GM23338 (cell line): ENCODE data around the gene REELD1. TPM values are rescaled to one million over a fixed set of nuclear protein-coding genes. Genes with fewer than 3 reads are reported as not detected.

Source experiments
- ATAC-seq: fragments of 200-7000 bp; cut with Tn5 transposase; 3 replicates; pipeline ENCODE4 v1.9.1; 2020
- DNase-seq: peaks from one replicate; pipeline ENCODE4 v3.0.0-alpha.2; 2015; ENCODE audit warnings: low spot score
- H2AFZ ChIP-seq: fragments of 200-600 bp; sonication (generic); 2 replicates; pipeline ENCODE4 v1.8.0; 2016; ENCODE audit warnings: antibody characterized with exemption, mild to moderate bottlenecking, moderate library complexity
- H3F3A ChIP-seq: fragments of 200-600 bp; sonication (generic); replicated peaks from 2 replicates; pipeline ENCODE4 v1.8.0; 2017; ENCODE audit warnings: antibody characterized with exemption, mixed run types, low read depth
- H3K27ac ChIP-seq: fragments of 200-600 bp; sonication (generic); 2 replicates; pipeline ENCODE4 v1.6.1; 2016; ENCODE audit warnings: low read depth
- H3K27me3 ChIP-seq: fragments of 200-600 bp; sonication (generic); 2 replicates; pipeline ENCODE4 v1.8.0; 2016; ENCODE audit warnings: mild to moderate bottlenecking, mixed run types, moderate library complexity; ENCODE audit not compliant: insufficient read depth
- H3K36me3 ChIP-seq: fragments of 200-600 bp; sonication (generic); 2 replicates; pipeline ENCODE4 v1.8.0; 2016; ENCODE audit warnings: mild to moderate bottlenecking; ENCODE audit not compliant: insufficient read depth
- H3K4me1 ChIP-seq: fragments of 200-600 bp; sonication (generic); 2 replicates; pipeline ENCODE4 v1.8.0; 2016; ENCODE audit warnings: mild to moderate bottlenecking, moderate library complexity; ENCODE audit not compliant: insufficient read depth
- H3K4me2 ChIP-seq: fragments of 200-600 bp; sonication (generic); 2 replicates; pipeline ENCODE4 v1.7.1; 2017; ENCODE audit warnings: mixed run types
- H3K4me3 ChIP-seq: fragments of 200-600 bp; sonication (generic); 2 replicates; pipeline ENCODE4 v1.6.1; 2016; ENCODE audit warnings: mixed run types
- H3K79me2 ChIP-seq: fragments of 200-600 bp; sonication (generic); replicated peaks from 2 replicates; pipeline ENCODE4 v1.8.0; 2017; ENCODE audit warnings: mild to moderate bottlenecking; ENCODE audit not compliant: insufficient read depth
- H3K9me2 ChIP-seq: fragments of 200-600 bp; sonication (generic); 2 replicates; pipeline ENCODE4 v1.8.0; 2017; ENCODE audit not compliant: insufficient read depth
- H4K20me1 ChIP-seq: fragments of 200-600 bp; sonication (generic); replicated peaks from 2 replicates; pipeline ENCODE4 v1.8.0; 2017; ENCODE audit warnings: mild to moderate bottlenecking; ENCODE audit not compliant: insufficient read depth
- H3K27ac Mint-ChIP-seq: 2 replicates; pipeline ENCODE4 v1.8.0; 2020; ENCODE audit warnings: inconsistent platforms, mild to moderate bottlenecking, moderate library complexity, mixed read lengths
- H3K27me3 Mint-ChIP-seq: 3 replicates; pipeline ENCODE4 v1.8.0; 2022; ENCODE audit warnings: low read depth, mild to moderate bottlenecking, moderate library complexity, mixed read lengths, inconsistent platforms; ENCODE audit not compliant: insufficient read depth, poor library complexity
- H3K36me3 Mint-ChIP-seq: 3 replicates; pipeline ENCODE4 v1.8.0; 2021; ENCODE audit warnings: low read depth, mild to moderate bottlenecking, inconsistent platforms, moderate library complexity, mixed read lengths
- H3K4me1 Mint-ChIP-seq: 3 replicates; pipeline ENCODE4 v1.8.0; 2020; ENCODE audit warnings: mild to moderate bottlenecking, inconsistent platforms, mixed read lengths
- H3K4me3 Mint-ChIP-seq: 3 replicates; pipeline ENCODE4 v1.8.0; 2021; ENCODE audit warnings: moderate library complexity, mild to moderate bottlenecking, inconsistent platforms, mixed read lengths
- H3K9me3 Mint-ChIP-seq: 3 replicates; pipeline ENCODE4 v1.8.0; 2020; ENCODE audit warnings: moderate library complexity, mild to moderate bottlenecking, inconsistent platforms, mixed read lengths
- CREB1 ChIP-seq: fragments of 250-450 bp; sonication (Bioruptor Pico); IDR thresholded peaks from 2 replicates; pipeline ENCODE4 v1.5.0; 2020; ENCODE audit warnings: low read depth, mild to moderate bottlenecking, moderate library complexity
- EZH2 ChIP-seq: fragments of 200-600 bp; sonication (generic); IDR thresholded peaks from one replicate; pipeline ENCODE4 v1.8.0; 2017; ENCODE audit warnings: antibody characterized with exemption, mild to moderate bottlenecking, low read depth; ENCODE audit not compliant: unreplicated experiment
- EZH2phosphoT487 ChIP-seq: fragments of 200-600 bp; sonication (generic); IDR thresholded peaks from one replicate; pipeline ENCODE4 v1.8.1; 2018; ENCODE audit warnings: antibody characterized with exemption; ENCODE audit not compliant: unreplicated experiment
- JUNB ChIP-seq: IDR thresholded peaks from one replicate; pipeline ENCODE4 v1.6.1; 2016; ENCODE audit warnings: antibody characterized with exemption; ENCODE audit not compliant: unreplicated experiment
- NANOG ChIP-seq: IDR thresholded peaks from 2 replicates; pipeline ENCODE4 v1.6.1; 2016; ENCODE audit warnings: antibody characterized with exemption, borderline replicate concordance
- POLR2AphosphoS5 ChIP-seq: IDR thresholded peaks from 2 replicates; pipeline ENCODE4 v1.6.1; 2016; ENCODE audit warnings: antibody characterized with exemption, low read depth
- STAT1 ChIP-seq: IDR thresholded peaks from one replicate; pipeline ENCODE4 v1.6.1; 2016; ENCODE audit warnings: antibody characterized with exemption; ENCODE audit not compliant: unreplicated experiment
- ZNF114 ChIP-seq: fragments of 250-450 bp; sonication (Bioruptor Pico); IDR thresholded peaks from 2 replicates; pipeline ENCODE4 v1.5.0; 2020; ENCODE audit warnings: mild to moderate bottlenecking, moderate library complexity
- ZNF331 ChIP-seq: fragments of 250-450 bp; sonication (Bioruptor Pico); IDR thresholded peaks from 2 replicates; pipeline ENCODE4 v1.5.0; 2020; ENCODE audit warnings: low read depth, mild to moderate bottlenecking, moderate library complexity
- ZNF462 ChIP-seq: fragments of 250-450 bp; sonication (Bioruptor Pico); IDR thresholded peaks from 2 replicates; pipeline ENCODE4 v1.5.0; 2020; ENCODE audit warnings: mild to moderate bottlenecking, moderate library complexity
- polyA plus RNA-seq: library from polyadenylated mRNA; unstranded; fragments of >200 nt; fragmentation: Nextera tagmentation; extraction: Ambion mirVana; gene quantifications from 2 replicates; pipeline ENCODE4 v1.2.1, GENCODE V29; 2016
- total RNA-seq: library from RNA; depleted of rRNA; stranded (reverse); fragments of >200 nt; shearing (Covaris generic); gene quantifications from 2 replicates; pipeline ENCODE4 v1.2.3, GENCODE V29; 2014
- TF ChIP-seq, protein P1 (sequence below): IDR thresholded peaks from 2 replicates; pipeline ENCODE4 v1.6.1; 2016; ENCODE audit warnings: antibody characterized with exemption
- TF ChIP-seq, protein P2 (sequence below): IDR thresholded peaks from one replicate; pipeline ENCODE4 v1.6.1; 2018; ENCODE audit warnings: antibody characterized with exemption; ENCODE audit not compliant: unreplicated experiment
- TF ChIP-seq, protein P3 (sequence below), 2 experiments: fragments of 200-600 bp in 1 of 2; sonication (generic) in 1 of 2; conservative IDR thresholded peaks; 2 replicates each; pipeline versions ENCODE4 v1.5.1 to v1.6.1; 2016 to 2017; ENCODE audit warnings: antibody characterized with exemption in 2 of 2, low read depth in 2 of 2, mild to moderate bottlenecking in 2 of 2, moderate library complexity in 1 of 2

REELD1 gene
- total and polyA plus RNA-seq, 2 experiments from 2014 or later: 0.19 TPM; not detected in 1

- Mint-ChIP-seq H3K27me3 (no peaks in the 10 kb centered on the region), H3K4me1 (no peaks in the 10 kb centered on the region), H3K9me3 (no peaks in the 10 kb centered on the region), H3K36me3 (no peaks in the 10 kb centered on the region), H3K27ac (no peak overlapping the region), H3K4me3 (no peak overlapping the region)
- Histone ChIP-seq H3K4me3 (no peak overlapping the region), H3K9me2 (no peaks in the 10 kb centered on the region), H3F3A (no peaks in the 10 kb centered on the region), H3K79me2 (no peaks in the 10 kb centered on the region), H4K20me1 (no peaks in the 10 kb centered on the region), H3K36me3 (no peaks in the 10 kb centered on the region), H2AFZ (no peak overlapping the region), H3K27me3 (no peaks in the 10 kb centered on the region), H3K4me2 (no peak overlapping the region), H3K4me1 (no peaks in the 10 kb centered on the region), H3K27ac (no peak overlapping the region)
- ATAC-seq: no peak
- TF ChIP-seq NANOG: no peak
- no peak for TF ChIP-seq CREB1 (CRISPR knock-in tag)
- no peak for TF ChIP-seq EZH2phosphoT487
- no peak for TF ChIP-seq POLR2AphosphoS5
- no peak for TF ChIP-seq EZH2
- TF ChIP-seq JUNB: no peak
- TF ChIP-seq, protein P1, sequence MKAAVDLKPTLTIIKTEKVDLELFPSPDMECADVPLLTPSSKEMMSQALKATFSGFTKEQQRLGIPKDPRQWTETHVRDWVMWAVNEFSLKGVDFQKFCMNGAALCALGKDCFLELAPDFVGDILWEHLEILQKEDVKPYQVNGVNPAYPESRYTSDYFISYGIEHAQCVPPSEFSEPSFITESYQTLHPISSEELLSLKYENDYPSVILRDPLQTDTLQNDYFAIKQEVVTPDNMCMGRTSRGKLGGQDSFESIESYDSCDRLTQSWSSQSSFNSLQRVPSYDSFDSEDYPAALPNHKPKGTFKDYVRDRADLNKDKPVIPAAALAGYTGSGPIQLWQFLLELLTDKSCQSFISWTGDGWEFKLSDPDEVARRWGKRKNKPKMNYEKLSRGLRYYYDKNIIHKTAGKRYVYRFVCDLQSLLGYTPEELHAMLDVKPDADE: no peak
- TF ChIP-seq ZNF331: no peak
- TF ChIP-seq ZNF462: no peak
- TF ChIP-seq STAT1: no peak
- TF ChIP-seq, protein P2, sequence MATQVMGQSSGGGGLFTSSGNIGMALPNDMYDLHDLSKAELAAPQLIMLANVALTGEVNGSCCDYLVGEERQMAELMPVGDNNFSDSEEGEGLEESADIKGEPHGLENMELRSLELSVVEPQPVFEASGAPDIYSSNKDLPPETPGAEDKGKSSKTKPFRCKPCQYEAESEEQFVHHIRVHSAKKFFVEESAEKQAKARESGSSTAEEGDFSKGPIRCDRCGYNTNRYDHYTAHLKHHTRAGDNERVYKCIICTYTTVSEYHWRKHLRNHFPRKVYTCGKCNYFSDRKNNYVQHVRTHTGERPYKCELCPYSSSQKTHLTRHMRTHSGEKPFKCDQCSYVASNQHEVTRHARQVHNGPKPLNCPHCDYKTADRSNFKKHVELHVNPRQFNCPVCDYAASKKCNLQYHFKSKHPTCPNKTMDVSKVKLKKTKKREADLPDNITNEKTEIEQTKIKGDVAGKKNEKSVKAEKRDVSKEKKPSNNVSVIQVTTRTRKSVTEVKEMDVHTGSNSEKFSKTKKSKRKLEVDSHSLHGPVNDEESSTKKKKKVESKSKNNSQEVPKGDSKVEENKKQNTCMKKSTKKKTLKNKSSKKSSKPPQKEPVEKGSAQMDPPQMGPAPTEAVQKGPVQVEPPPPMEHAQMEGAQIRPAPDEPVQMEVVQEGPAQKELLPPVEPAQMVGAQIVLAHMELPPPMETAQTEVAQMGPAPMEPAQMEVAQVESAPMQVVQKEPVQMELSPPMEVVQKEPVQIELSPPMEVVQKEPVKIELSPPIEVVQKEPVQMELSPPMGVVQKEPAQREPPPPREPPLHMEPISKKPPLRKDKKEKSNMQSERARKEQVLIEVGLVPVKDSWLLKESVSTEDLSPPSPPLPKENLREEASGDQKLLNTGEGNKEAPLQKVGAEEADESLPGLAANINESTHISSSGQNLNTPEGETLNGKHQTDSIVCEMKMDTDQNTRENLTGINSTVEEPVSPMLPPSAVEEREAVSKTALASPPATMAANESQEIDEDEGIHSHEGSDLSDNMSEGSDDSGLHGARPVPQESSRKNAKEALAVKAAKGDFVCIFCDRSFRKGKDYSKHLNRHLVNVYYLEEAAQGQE: no peak
- TF ChIP-seq ZNF114 (CRISPR knock-in tag): no peak
- TF ChIP-seq, protein P3, sequence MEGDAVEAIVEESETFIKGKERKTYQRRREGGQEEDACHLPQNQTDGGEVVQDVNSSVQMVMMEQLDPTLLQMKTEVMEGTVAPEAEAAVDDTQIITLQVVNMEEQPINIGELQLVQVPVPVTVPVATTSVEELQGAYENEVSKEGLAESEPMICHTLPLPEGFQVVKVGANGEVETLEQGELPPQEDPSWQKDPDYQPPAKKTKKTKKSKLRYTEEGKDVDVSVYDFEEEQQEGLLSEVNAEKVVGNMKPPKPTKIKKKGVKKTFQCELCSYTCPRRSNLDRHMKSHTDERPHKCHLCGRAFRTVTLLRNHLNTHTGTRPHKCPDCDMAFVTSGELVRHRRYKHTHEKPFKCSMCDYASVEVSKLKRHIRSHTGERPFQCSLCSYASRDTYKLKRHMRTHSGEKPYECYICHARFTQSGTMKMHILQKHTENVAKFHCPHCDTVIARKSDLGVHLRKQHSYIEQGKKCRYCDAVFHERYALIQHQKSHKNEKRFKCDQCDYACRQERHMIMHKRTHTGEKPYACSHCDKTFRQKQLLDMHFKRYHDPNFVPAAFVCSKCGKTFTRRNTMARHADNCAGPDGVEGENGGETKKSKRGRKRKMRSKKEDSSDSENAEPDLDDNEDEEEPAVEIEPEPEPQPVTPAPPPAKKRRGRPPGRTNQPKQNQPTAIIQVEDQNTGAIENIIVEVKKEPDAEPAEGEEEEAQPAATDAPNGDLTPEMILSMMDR (conservative IDR thresholded peaks at IDR 0.05; ENCODE audit: low read depth in 2 of 2): no peak
- DNase-seq: no peak
These were observed 60.4 kb downstream of the REELD1 start for GRCh38 chr4:146274774-146275173.
